ENCODE measurements around the gene CASKIN1. TPM values are rescaled to one million over a fixed set of nuclear protein-coding genes. Genes with fewer than 3 reads are reported as not detected.

The CASKIN1 gene
- total and polyA plus RNA-seq, 4 donors, result under 0.01 to 0.17 (median 0.09) TPM; not detected in 1

DNA sequence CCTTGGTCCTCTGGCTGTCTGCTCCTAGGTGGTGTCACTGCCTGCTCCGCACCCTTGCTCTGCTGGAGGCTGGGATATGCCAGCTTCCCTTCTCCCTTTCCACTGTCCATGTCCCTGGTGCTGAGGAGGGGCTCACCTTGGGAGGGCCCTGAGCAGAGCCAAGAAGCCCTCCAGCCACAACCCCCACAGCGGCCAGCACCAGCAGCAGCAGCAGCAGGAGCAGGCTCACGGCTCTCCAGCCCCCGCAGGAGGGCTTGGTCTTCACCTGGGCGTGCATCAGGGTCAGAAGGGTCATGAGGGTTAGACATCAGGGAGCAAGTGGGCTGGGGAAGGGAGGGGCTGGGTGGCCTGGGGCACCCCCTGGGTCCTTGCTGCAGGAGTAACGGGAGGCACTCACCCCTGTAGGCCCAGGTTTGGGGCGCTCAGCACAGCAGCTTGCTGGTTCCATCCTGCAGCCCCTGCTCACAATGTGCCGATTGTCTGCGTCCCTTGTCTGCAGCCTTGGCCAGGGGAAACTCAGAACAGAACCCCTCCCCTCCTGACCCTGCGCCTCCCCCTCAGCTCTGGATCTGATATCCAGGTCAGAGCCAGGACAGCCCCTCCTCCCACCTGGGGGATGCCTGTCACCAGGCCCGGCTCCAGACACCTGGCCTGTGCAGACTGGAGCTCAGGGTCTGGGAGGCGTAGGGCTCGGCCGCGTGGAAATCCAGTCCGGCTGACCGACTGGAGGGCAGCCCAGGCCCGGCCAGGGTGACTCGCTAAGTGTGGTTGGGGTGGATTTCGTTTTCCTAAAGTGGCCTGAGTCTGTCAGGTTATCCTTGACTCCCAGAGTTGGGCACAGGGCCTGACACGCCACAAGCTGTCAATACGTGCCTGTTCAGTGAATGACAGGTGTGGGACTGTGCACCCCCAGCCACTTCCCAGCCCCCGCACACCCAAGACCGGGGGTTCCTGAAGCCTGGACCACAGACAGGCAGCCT, 14.3 kb upstream of the CASKIN1 start, which contains the start of gene BRICD5 (continued):
- TF ChIP-seq FOXA1 (IDR thresholded peaks at IDR 0.05), result no peak

DNA sequence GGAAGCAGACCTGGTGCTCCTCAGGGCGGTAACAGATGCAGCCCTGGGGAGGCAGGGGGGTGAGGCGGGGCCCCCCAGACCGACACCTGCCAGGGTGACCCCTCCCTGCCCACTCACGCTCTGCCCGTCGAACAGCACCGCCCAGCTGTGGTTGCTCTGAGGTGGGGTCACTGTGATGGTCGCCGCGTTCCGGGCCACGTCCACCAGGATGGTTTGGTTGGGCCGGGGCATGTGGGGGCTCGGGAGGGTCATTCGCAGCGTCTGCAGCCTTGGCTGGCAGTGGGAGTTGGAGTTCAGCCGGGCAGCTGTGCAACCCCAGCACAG, 13.6 kb upstream of the CASKIN1 start:
- 96% methylated on average over 17 of the region's 17 CpGs for WGBS
- peaks cover 0 to 24% (median 6%) of the 10 kb centered on the region in 4 donors for H3K36me3 ChIP-seq (ENCODE audit: control insufficient read depth in 4 of 4, insufficient read depth in 3 of 4, low read depth in 1 of 4, low read length in 3 of 4)
- H3K4me1 ChIP-seq (ENCODE audit: control insufficient read depth in 4 of 4, insufficient read depth in 4 of 4, low read length in 3 of 4), result peaks cover 9 to 37% (median 27%) of the 10 kb centered on the region in 4 donors
- DNase-seq (ENCODE audit: low spot score), result no peak
- no peak overlapping the region for H3K27ac ChIP-seq (ENCODE audit: low read depth in 1 of 2, low read length in 2 of 2)
- H3K27me3 ChIP-seq (ENCODE audit: control insufficient read depth in 4 of 4, insufficient read depth in 4 of 4, low read length in 3 of 4), result no peaks in the 10 kb centered on the region
- TF ChIP-seq RAD21 (IDR thresholded peaks at IDR 0.05), result no peak
- TF ChIP-seq EGR1 (IDR thresholded peaks at IDR 0.05; ENCODE audit: low read depth in 2 of 2), result no peak
- TF ChIP-seq JUND (IDR thresholded peaks at IDR 0.05), result no peak
- no peak for TF ChIP-seq FOXA1 (IDR thresholded peaks at IDR 0.05)
- TF ChIP-seq, protein P1, sequence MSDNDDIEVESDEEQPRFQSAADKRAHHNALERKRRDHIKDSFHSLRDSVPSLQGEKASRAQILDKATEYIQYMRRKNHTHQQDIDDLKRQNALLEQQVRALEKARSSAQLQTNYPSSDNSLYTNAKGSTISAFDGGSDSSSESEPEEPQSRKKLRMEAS (IDR thresholded peaks at IDR 0.05), result no peak
- TF ChIP-seq, protein P2, sequence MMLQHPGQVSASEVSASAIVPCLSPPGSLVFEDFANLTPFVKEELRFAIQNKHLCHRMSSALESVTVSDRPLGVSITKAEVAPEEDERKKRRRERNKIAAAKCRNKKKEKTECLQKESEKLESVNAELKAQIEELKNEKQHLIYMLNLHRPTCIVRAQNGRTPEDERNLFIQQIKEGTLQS (IDR thresholded peaks at IDR 0.05), result no peak
- no peak for TF ChIP-seq HNF4G (IDR thresholded peaks at IDR 0.05)
- no peak for TF ChIP-seq YY1 (IDR thresholded peaks at IDR 0.05)
- TF ChIP-seq FOXA2 (IDR thresholded peaks at IDR 0.05), result no peak
- TF ChIP-seq NR2F2 (IDR thresholded peaks at IDR 0.05), result no peak
- TF ChIP-seq HNF4A (conservative IDR thresholded peaks at IDR 0.05), result no peak
- TF ChIP-seq, protein P3, sequence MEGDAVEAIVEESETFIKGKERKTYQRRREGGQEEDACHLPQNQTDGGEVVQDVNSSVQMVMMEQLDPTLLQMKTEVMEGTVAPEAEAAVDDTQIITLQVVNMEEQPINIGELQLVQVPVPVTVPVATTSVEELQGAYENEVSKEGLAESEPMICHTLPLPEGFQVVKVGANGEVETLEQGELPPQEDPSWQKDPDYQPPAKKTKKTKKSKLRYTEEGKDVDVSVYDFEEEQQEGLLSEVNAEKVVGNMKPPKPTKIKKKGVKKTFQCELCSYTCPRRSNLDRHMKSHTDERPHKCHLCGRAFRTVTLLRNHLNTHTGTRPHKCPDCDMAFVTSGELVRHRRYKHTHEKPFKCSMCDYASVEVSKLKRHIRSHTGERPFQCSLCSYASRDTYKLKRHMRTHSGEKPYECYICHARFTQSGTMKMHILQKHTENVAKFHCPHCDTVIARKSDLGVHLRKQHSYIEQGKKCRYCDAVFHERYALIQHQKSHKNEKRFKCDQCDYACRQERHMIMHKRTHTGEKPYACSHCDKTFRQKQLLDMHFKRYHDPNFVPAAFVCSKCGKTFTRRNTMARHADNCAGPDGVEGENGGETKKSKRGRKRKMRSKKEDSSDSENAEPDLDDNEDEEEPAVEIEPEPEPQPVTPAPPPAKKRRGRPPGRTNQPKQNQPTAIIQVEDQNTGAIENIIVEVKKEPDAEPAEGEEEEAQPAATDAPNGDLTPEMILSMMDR (IDR thresholded peaks at IDR 0.05; ENCODE audit: low read depth, low read length, missing input control), result no peak
- TF ChIP-seq TAF1 (conservative IDR thresholded peaks at IDR 0.05), result no peak
- no peak for TF ChIP-seq SP1 (IDR thresholded peaks at IDR 0.05)
- no peak for TF ChIP-seq RXRA (IDR thresholded peaks at IDR 0.05)
- TF ChIP-seq, protein P4, sequence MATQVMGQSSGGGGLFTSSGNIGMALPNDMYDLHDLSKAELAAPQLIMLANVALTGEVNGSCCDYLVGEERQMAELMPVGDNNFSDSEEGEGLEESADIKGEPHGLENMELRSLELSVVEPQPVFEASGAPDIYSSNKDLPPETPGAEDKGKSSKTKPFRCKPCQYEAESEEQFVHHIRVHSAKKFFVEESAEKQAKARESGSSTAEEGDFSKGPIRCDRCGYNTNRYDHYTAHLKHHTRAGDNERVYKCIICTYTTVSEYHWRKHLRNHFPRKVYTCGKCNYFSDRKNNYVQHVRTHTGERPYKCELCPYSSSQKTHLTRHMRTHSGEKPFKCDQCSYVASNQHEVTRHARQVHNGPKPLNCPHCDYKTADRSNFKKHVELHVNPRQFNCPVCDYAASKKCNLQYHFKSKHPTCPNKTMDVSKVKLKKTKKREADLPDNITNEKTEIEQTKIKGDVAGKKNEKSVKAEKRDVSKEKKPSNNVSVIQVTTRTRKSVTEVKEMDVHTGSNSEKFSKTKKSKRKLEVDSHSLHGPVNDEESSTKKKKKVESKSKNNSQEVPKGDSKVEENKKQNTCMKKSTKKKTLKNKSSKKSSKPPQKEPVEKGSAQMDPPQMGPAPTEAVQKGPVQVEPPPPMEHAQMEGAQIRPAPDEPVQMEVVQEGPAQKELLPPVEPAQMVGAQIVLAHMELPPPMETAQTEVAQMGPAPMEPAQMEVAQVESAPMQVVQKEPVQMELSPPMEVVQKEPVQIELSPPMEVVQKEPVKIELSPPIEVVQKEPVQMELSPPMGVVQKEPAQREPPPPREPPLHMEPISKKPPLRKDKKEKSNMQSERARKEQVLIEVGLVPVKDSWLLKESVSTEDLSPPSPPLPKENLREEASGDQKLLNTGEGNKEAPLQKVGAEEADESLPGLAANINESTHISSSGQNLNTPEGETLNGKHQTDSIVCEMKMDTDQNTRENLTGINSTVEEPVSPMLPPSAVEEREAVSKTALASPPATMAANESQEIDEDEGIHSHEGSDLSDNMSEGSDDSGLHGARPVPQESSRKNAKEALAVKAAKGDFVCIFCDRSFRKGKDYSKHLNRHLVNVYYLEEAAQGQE (IDR thresholded peaks at IDR 0.05), result no peak
- no peak overlapping the region for H3K4me3 ChIP-seq (ENCODE audit: low read depth in 1 of 3, low read length in 3 of 3)
- no peaks in the 10 kb centered on the region for H3K9me3 ChIP-seq (ENCODE audit: control insufficient read depth in 4 of 4, low read length in 3 of 4)
- H3K9ac ChIP-seq (ENCODE audit: low read depth in 1 of 2, low read length in 2 of 2), result no peak overlapping the region
